Upper lobe of right lung (tissue), 1 donor: ENCODE results near the gene CTAG1A. TPM values are rescaled to one million over a fixed set of nuclear protein-coding genes. Genes with fewer than 3 reads are reported as not detected.
A peak's percentile ranks its signal among the peaks of the same experiment; 100 is the strongest.

ENCODE experiments used
- ATAC-seq: fragments of 200-7000 bp; cut with Tn5 transposase; one replicate; pipeline ENCODE4 v1.9.1; 2020; ENCODE audit warnings: mild to moderate bottlenecking, moderate library complexity
- DNase-seq: peaks from one replicate; pipeline ENCODE4 v3.0.0-alpha.2; 2020
- H3K27ac ChIP-seq: fragments of 200-600 bp; one replicate; pipeline ENCODE4 v1.8.0; 2022
- H3K27me3 ChIP-seq: fragments of 200-600 bp; one replicate; pipeline ENCODE4 v1.8.0; 2022; ENCODE audit warnings: mild to moderate bottlenecking
- H3K36me3 ChIP-seq: fragments of 200-600 bp; one replicate; pipeline ENCODE4 v1.8.0; 2022
- H3K4me1 ChIP-seq: fragments of 200-600 bp; one replicate; pipeline ENCODE4 v1.8.0; 2022
- H3K4me3 ChIP-seq: fragments of 200-600 bp; one replicate; pipeline ENCODE4 v1.8.0; 2022; ENCODE audit warnings: mild to moderate bottlenecking
- H3K9me3 ChIP-seq: fragments of 200-600 bp; one replicate; pipeline ENCODE4 v1.8.0; 2022
- intact Hi-C: fragments of 100-400 bp; cut with DNase I; formaldehyde crosslinking; loops from one replicate; pipeline ENCODE4 v1.11.0; 2022
- total RNA-seq: library from RNA; stranded (reverse); fragmentation: NEBNext Ultra II Directional; extraction: Animal tissue kit (Norgen Biotek cat#: 25700); gene quantifications from one replicate; pipeline ENCODE4 v1.2.1, GENCODE V29; 2021
- TF ChIP-seq, protein P1 (sequence below): fragments of 200-600 bp; IDR thresholded peaks from one replicate; pipeline ENCODE4 v1.8.0; 2022; ENCODE audit warnings: antibody characterized with exemption
- donor health status: DM: no; HTN: yes; CAD: no; lungs with severe emphysema.

Gene CTAG1A
- total RNA-seq, 1 donor from 2014 or later = not detected

DNA sequence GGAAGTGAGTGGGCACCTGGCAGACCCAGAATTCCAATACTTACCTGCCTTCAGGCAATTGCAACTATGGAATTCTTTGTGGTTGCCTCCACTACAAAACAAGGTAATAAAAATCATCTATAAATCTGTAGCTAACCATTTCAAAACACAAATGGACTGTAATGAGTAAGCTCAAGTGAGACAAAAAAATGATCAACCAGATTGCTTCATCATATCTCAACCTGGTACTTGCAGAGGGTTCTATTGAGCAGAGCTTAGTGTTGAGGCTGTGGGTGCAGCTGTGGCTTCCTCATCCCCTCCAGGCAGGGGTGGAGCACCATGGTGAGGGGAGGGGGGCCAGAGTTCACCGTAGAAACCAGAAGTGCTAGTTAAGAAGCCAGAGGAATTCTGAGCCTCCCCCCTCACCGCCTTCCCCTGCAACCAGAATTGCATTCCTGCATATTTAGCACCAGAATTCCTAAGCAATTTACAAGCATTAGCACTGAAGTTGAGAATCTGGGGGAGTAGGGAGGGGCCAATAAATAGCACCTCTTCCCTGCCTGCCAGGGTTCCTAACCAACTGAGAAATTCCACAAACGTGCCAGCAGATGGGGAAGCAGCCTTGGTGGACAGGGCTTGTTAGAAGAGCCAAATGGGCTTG lies 11.5 kb downstream of the CTAG1A start:
- no peak for DNase-seq
- Histone ChIP-seq H3K27me3 (no peaks in the 10 kb centered on the region), H3K4me3 (no peak overlapping the region), H3K9me3 (no peaks in the 10 kb centered on the region), H3K36me3 (no peaks in the 10 kb centered on the region), H3K27ac (no peak overlapping the region), H3K4me1 (no peaks in the 10 kb centered on the region)
- TF ChIP-seq, protein P1, sequence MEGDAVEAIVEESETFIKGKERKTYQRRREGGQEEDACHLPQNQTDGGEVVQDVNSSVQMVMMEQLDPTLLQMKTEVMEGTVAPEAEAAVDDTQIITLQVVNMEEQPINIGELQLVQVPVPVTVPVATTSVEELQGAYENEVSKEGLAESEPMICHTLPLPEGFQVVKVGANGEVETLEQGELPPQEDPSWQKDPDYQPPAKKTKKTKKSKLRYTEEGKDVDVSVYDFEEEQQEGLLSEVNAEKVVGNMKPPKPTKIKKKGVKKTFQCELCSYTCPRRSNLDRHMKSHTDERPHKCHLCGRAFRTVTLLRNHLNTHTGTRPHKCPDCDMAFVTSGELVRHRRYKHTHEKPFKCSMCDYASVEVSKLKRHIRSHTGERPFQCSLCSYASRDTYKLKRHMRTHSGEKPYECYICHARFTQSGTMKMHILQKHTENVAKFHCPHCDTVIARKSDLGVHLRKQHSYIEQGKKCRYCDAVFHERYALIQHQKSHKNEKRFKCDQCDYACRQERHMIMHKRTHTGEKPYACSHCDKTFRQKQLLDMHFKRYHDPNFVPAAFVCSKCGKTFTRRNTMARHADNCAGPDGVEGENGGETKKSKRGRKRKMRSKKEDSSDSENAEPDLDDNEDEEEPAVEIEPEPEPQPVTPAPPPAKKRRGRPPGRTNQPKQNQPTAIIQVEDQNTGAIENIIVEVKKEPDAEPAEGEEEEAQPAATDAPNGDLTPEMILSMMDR = no peak
- intact Hi-C loops = no loop called here
- ATAC-seq = peak; percentile 88

DNA sequence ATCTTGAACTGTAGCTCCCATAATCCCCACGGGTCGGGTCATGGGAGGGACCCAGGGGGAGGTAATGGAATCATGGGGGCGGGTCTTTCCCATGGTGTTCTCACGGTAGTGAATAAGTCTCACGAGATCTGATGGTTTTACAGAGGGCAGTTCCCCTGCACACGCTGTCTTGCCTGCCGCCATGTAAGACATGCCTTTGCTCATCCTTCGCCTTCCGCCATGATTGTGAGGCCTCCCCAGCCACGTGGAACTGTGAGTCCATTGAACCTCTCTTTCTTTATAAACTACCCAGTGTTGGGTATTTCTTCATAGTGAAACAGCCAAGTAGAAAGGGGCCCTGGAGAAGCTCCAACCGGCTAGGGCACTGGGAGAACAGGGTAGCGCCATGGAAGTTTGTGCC lies 12.3 kb downstream of the CTAG1A start:
- TF ChIP-seq, protein P1 = no peak
- DNase-seq (no peak), ATAC-seq (no peak)
- no peaks in the 10 kb centered on the region for H3K9me3 ChIP-seq
- H3K27me3 ChIP-seq = no peaks in the 10 kb centered on the region
- H3K27ac ChIP-seq = no peak overlapping the region
- intact Hi-C loops = no loop called here
- no peaks in the 10 kb centered on the region for H3K4me1 ChIP-seq
- no peaks in the 10 kb centered on the region for H3K36me3 ChIP-seq
- no peak overlapping the region for H3K4me3 ChIP-seq

DNA sequence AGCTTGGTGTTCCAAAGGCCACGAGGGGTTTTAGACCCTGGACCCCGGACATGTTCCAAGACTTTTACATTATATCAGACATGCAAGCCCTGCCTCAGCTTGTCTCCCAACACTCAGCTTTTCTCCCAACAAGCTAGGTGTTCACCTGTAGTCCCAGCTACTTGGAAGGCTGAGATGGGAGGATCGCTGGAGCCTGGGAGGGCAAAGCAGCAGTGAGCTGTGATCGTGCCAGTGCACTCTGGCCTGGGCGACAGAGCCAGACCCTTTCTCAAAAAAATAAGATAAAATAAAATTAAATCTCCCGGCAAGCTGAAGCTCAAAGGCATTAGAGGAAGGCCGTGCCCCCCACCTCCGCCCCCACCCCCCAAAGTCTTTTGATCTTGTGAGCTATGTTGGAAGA lies 13.7 kb downstream of the CTAG1A start:
- TF ChIP-seq, protein P1 = no peak
- no peak for ATAC-seq
- no peaks in the 10 kb centered on the region for H3K9me3 ChIP-seq
- DNase-seq = no peak
- no peak overlapping the region for H3K4me3 ChIP-seq
- H3K4me1 ChIP-seq = no peaks in the 10 kb centered on the region
- H3K27me3 ChIP-seq = no peaks in the 10 kb centered on the region
- no peaks in the 10 kb centered on the region for H3K36me3 ChIP-seq
- intact Hi-C loops = no loop called here
- H3K27ac ChIP-seq = no peak overlapping the region

DNA sequence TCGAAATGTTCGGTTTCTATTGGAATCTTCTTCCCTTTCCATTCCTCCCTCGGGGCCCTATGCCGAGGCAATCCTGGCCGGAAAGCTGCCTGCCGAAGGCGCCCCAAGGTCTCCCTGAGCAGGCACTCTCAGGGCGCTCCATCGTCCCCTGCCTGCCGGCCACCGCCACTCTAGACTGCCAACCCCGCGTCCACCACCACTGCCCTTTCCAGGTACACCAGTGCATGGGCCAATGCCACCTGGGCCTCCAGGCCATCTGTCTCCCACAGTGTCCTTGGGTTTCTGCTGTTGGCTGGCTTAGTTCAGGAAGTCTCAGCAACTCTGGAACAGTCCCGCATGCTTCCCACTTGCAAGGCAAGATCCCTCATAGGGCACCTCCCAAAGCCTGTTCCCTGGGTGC lies 14.6 kb downstream of the CTAG1A start:
- Histone ChIP-seq H3K27ac (no peak overlapping the region), H3K27me3 (no peaks in the 10 kb centered on the region), H3K4me3 (no peak overlapping the region), H3K36me3 (no peaks in the 10 kb centered on the region), H3K9me3 (no peaks in the 10 kb centered on the region), H3K4me1 (no peaks in the 10 kb centered on the region)
- DNase-seq (no peak), ATAC-seq (no peak)
- TF ChIP-seq, protein P1 = no peak
- intact Hi-C loops = no loop called here

DNA sequence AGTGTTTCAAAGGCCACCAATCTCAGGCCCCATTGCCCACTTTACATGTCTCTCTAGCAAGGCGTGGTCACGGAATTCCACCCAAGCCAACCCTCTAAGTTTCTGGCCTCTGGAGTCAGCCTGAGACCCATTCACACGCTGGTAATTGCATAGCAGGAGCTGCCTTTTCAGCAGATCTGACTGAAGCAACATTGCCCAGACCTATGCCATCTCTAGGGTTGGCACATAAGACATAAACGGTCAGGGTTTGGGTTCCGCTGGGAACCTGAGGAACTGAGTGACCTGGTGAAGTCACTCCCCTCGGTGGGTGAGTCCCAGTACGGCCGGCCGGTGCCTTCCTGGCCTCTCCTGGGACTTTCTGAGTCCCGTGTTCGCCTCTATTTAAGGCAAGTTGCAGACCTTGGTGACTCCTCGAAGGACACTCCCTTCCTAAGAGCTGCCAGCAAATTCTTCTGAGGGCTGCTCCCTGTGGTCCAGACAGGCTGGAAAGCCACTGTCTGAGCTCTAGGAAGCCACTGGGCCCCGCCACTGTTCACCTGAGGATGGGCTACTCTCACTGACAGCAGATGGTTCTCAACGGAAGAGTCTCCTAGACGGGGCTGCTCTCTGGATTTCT lies 15.9 kb downstream of the CTAG1A start:
- H3K9me3 ChIP-seq = no peaks in the 10 kb centered on the region
- no peak overlapping the region for H3K27ac ChIP-seq
- TF ChIP-seq, protein P1 = no peak
- DNase-seq (no peak), ATAC-seq (peak; percentile 32)
- no peaks in the 10 kb centered on the region for H3K36me3 ChIP-seq
- no peaks in the 10 kb centered on the region for H3K27me3 ChIP-seq
- no peaks in the 10 kb centered on the region for H3K4me1 ChIP-seq
- no peak overlapping the region for H3K4me3 ChIP-seq
- intact Hi-C loops = no loop called here
